Fibroblast of the conjunctiva (primary cell): ENCODE data around the gene ACADSB.

Source experiments
- DNase-seq: peaks from one replicate; pipeline ENCODE4 v3.0.0-alpha.2; 2010; ENCODE audit warnings: low read depth

Gene ACADSB

DNA sequence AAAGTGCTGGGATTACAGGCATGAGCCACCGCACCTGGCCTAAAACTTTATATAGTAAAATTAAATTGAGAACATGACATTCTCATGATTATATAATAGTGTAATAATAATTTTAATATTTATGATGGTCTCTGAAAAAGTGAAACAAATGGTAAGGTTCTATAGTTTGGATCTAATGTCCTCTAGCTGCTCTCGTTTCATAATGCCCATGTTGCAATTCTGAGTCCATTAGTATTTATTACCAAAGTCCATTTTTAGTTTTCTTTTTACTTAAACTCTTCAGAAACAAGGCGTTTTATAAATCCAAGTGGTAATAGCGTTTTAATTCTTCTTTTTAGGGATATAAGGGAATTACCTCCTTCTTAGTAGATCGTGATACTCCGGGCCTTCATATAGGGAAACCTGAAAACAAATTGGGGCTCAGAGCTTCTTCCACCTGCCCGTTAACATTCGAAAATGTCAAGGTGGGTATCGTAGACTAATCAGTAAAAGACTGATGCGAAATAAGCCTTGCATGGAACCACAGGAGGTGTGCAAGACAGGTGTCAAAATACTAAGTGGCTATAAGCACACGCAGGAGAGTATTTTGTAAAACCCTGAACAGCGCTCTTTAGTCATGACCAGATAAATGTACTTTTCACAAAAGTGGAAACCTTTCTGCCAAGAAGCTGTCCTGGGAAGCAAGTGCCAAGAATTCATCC is 34.1 kb downstream of the ACADSB start:
- no peak for DNase-seq

DNA sequence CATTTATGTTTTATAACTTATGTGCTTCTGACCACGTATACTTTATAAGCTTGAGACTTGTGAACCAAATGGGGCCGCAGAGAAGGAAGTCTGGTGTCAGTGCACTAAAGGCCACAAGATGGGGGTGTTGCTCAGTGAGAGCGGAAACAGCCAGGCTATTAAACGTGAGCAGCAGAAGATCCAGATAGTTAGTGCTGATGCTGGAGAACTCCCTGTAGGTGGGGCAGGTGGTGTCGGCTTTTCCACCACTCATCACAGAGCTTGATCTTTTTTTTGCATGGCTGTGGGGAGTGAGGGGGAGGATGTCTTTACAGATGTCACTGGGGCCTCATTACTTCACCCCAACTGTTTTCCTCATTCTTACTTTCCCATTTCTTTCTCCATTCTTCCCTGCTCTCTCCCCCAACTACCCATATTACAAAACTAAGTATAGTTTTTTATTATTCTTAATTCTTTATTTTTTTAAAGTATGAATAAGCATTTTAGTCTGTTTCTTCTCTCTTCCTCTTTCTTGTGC is 34.7 kb downstream of the ACADSB start:
- DNase-seq: peak; percentile 40

DNA sequence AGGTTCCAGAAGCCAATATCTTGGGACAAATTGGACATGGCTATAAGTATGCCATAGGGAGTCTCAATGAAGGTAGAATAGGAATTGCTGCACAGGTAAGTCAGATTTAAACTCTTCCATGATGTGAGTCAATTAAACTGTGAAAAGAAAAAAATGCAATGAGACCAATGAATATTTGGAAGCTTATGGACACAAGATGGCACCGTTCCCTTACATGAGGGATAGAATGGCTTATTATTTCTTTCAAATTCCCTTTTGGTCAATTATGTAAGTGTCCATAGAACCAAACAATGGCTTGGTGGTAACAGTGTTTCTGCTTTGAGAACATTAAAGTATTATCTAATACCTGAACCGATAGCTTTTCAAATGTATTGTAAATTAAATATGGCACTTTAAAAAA is 35.6 kb downstream of the ACADSB start:
- DNase-seq: no peak

DNA sequence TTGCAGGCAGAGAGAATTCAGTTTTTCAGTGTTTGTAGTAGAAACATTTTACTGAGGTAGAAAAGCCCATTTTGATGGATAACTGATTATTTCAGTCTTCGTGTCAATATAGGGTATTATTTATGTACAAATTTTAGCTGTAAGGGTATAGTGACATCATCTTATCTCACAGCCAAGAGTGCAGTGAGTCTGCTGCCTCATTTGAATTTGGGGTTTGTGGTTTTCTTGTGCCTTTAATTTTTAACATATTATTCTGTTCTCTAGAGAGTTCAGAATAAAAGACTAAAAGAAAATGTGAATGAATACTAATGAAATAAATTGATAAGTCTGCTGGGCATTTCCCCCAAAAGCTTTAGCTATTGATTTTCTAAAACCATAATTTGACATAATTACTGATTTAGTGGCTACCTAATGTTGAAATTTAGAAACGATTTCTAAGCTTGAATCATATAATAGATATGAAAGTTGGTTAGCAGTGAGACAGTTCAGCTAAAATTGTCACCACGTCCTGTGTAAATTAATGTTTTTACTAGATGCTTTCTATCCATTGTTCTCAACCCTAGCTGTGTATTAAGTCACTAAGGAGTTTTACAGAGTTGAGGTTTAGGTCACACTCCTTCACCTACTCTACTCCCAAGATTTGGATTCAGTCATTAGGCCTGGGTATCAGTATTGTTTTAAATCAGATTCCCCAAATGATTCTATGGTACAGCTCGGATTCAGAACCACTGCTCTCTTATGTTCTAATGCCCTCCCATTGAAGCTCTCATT is 37.3 kb downstream of the ACADSB start:
- no peak for DNase-seq

DNA sequence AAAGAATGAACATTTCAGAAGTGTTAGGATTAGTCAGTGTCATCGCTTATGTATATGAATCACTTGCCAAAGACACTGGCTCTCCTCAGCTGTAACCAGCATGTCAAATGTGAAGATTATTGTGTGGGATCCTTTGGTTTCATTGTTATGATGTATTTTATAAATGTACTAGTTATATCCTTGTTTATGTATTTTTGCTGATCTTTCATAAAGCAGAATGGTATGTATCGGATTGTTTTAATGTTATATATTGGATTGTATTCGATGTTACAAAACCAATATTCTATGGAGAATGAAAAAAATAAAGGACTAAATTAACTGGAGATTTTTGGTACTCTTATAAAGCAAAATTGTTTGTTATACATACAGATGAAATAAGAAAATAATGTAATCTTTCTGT is 49.2 kb downstream of the ACADSB start:
- no peak for DNase-seq

DNA sequence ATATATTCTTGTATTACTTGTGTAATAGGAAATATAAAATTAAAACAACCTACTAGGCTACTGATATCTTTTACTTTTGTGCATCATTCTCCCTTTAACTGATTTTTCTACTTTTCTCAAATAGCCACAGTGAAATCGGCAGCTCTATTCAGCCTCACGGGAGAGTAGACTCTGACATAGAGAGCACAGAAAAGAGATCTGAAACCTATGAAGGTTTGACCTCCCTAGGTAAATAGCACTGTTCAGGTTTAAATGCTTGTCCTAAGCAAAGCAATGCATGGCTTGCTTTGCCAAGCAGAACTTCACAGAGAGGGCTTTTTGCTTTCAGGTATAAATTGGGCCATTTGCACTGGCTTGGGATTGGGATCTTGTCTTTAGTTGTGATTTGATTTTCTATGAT is 53.1 kb downstream of the ACADSB start:
- no peak for DNase-seq

DNA sequence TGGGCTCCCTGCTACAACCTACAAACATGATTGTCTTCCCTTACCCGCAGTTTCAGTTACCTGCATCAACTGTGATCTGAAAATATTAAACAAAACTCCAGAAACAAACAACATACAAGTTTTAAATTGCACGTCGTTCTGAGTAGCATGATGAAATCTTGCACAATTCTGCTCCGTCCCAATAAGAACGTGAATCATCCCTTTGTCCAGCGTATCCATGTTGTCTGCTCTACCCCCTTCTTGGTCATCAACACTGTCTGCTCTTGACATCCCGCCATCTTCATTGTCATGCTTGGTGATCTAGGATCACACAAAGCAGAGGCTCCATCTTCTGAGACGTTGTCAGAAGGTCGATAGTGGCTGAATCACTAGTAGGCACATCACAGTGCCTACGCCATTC is 53.9 kb downstream of the ACADSB start:
- no peak for DNase-seq

DNA sequence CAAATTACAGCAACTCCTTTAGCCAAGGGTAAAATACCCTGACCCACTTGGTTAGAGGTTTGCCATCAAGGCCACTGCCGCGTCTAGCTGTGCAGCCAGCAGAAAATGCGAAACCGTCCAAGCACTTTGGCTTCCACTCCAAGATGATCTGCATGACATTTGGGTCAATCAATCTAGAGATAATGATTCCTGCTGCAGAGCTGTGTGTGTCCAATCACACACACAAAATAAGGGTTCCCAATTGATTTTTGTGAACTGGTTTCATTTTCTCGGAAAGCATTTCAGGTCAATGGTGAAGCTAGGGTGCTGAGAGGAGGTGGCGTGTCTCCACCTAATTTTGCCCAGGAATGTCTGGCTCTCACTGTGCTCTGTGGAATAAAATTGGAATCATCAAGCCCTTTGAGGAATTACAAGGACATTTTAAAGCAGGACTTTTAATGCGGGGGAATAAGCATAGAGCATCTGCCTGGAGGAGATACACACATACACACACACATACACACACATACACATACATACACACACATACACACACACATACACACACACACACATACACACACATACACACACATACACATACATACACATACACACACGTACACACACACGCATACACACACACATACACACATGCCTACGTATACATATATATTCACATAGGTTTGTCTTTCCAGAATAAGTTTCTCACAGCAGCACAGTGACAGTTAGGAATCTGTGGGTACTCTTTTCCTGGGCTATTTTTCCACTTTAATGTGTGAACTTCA is 59.5 kb downstream of the ACADSB start:
- DNase-seq: no peak

DNA sequence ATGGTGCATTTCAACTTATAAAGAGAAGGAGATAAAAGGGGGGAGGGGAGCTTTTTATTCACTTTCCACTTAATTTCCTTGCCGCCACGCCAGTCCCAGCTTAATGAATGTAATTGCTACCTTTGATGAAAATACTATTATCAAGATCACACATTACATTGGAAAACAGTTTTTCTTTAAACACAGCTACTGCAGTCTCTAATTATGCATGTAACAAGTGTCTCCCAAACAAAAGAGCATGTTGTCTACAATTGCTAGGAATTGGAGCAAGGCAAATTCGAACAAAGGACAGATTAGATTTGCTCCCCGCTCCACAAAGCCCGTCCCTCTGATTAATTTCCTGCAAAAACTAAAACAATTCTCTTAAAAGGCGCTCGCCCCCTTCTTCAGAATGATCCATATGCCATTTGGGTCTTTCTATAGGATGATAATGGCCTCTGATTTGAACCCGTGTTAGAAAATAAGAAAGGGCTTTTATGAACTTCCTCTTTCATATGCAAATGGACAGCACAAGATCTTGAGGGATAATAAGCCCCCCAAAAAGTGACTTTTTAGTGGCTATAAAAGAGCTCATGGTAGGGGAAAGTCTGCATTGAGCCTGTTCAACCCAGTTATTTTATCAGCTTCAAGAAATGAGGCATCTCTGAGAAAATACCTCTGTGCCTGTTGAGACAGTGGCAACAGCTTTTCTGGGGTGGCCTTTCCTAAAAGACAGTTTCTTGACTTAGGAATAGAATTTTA is 60.6 kb downstream of the ACADSB start:
- no peak for DNase-seq

DNA sequence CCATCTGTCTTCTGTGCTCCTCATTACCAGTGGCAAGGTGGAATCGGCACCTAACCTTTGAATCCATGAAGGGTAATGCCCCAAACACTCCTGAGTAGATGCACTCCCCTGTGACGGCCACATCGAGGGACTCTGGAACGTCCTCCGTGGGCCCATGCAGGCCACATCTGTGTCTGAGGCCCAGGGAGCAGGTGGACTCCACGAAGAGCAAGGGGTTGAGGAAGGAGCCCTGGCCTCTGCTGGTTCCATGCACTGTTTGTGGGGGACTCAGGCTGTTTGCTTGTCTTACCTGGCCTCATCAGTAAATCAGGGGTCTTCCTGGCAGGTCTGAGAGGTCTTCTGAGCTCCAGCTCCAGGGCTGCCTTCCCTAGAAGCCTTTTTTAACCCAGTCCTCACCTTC is 64.4 kb downstream of the ACADSB start:
- DNase-seq: no peak

DNA sequence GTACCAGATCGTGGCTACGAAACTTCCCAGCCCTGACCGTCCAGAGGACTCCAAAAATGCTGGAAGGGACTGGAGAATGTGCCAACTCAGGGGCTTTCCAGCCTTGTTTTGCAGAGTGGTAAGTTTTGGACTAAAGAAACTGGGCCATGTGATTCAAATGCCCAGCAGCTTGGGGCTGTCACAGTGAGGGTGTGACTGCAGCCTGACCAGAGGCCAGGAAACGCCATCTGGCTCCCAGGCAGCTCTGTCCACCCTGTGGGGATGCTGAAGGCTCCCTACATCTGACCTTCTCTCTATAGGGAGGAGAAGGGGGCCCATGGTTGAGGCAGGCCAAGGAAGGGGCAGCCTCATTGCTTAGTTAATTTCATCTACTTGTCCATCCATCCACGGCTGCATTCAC is 65.4 kb downstream of the ACADSB start:
- DNase-seq: no peak

DNA sequence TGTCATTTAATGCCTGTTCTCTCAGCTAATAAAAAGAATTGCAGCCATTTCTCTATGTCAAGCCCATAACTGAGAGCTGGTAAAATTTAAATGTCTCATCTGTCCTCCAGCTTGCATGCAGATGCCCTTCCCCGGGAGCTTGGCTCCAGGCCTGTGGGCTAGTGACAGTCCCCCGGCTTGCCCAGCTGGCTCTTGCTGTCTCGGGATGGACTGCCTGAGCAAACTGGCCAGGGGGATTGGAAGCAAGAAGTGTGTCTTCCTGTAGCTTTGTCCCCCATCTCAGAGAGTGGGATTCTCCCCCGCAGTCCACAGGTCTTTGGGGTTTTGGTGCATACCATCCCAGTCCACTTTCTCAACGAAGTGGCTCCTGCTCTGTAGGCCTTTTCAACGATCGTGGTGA is 73.1 kb downstream of the ACADSB start:
- DNase-seq: no peak

DNA sequence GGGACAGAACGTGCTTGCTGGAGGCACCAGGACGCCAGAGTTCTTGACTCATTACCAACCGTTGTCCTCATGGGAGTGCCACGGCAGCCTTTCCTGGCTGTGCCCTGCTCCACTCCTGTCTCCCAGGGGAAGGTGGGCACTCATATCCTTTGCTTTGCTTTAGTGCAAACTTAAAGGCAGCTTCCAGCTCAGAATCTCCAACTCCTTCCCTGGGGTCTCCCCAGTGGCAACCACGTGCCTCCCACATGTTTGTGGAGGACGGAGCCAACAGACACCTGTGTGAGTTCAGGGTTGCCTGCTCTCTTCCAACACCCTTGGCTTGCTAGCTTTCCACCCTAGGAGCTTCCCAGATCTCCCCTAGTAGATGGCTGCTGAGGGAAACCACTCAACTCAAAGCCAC is 75.0 kb downstream of the ACADSB start:
- no peak for DNase-seq

DNA sequence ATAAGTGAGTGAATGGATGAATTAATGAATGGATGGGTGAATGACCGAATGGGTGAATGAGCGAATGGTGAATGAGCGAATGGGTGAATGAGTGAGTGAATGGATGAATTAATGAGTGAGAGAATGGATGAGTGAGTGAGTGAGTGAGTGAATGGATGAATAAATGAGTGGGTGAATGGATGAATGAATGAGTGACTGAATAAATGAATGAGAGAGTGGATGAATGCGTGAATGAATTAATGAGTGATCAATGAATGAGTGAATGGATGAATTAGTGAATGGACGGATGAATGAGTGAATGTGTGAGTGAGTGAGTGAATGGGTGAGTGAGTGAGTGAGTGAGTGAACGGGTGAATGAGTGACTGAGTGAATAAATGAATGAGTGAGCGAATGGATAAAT is 77.5 kb downstream of the ACADSB start:
- no peak for DNase-seq

DNA sequence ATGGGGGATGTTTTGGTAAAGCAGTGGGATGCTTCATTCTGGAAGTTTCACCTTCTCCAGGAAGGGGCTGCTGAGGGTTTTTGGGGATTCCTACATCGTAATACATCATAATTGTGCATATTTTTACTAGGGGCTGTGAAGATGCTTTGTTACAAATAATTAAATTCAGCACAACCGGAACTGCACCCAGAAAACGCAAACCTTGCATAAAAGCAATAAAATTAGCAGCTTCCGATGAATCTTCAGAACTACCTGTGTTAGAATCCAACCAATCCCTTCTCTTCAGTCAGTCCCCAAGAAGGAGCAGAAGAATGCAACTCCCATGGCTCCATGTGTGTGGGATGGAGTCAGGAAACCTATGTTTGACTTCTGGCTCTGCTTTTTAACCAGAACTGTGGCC is 78.5 kb downstream of the ACADSB start:
- DNase-seq: no peak

DNA sequence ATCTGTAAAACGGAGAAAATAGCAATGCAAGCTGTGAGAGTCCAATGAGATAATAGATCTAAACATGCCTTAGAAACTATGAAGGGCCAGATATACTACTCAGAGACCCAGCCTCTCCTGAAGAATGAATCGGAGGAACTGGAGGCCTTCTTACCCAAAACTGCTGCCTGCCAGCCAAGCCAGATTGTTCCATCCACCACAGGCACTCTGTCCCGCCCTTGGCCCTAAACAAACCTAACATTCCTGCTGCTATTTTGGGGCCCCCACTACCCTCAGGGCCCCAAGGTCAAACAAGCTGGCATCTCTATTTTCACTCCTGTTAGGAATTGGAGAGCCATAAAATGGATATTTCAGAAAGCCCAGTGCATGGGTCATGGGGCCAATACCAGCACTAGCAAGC is 79.0 kb downstream of the ACADSB start:
- no peak for DNase-seq

DNA sequence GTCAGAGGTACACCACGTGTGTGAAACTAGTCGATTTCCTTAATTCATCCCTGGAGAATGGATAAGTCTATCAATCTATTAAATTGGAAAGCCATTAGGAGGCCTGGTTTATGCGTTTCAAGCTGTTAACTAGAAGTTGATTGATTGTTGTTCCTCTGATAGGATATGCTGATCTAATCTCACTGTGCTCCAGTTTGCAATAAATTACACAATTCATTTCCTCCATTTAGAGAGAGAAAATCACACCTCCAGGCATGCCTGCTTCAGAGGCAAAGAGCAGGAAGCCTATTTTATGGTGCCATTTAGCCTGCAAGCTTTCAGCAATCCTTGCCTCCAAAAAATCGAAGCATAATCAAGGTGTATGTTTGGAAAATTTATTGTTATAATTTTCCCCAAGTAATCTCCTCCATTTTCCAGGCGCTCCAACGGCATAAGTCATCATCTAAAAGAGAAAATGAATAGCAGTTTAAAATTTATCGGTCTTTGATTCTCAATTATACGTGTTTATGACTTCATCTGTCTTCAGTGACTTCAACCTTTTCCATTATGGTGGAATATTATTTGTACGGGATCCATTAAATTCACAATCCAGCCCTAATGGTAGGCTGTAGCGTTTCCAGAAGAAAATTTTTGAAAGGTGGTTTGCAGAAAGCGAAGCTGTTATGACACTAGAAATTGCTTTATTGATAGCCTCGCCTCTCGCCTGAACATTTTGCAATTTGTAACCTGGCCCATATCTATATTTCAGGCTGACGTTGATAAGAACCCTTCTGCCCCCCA is 84.0 kb downstream of the ACADSB start:
- DNase-seq: no peak

DNA sequence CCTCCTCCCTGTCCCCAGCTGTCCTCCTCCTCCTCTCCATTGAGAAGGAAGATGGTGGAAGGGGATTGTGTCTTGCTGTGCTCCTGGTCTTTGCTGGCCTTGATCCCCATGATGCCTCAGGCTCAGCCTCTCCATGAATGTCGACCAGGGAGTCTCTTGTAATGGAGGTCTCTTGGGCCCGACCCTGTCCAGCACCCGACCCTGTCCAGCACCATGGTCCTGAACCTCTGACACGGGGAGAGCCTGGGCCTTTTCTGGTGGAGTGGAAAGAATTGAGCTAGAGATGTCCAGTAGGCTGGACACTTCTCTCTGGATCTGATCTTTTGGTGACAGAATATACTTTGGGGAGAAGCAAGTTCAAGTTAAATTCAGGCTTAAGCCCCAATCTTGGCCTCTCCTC is 84.7 kb downstream of the ACADSB start:
- DNase-seq: no peak

DNA sequence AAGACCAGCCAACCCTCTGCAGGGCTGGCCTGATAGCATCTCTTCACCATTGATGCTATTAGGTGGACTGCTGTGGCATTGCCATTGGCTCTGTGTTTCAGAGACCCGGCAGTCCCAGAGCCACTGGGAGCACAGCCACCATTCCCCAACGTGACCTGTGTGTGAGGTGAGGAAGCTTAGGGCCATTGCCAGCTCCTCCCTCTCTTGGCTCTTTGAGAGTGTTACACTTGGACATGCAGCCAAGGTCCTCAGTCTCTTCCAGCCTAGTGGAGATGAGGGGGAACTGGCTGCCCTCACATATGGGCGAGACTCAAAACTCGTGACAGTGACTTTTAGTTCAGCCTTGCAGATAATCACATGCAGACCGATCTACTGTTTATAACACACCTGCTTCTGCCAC is 87.6 kb downstream of the ACADSB start:
- no peak for DNase-seq

DNA sequence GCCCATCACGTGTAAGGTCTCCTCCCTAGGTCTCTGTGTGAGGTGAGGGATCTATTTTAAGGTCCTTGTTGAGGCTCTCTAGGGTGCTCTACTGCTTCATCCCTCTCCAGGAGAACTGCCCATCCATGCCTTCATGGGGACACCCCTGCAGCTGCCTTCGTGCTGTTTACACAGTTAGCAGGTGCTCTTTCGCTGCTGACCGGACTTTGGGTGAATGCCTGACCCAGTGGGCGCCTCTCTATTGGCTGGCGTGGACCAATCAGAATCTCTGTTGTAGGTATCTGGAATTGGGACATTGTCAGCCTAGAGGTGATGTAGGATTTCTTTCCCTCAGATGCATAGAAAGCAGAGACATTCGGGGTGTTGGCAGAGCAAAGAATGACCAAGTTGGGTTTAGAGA is 88.2 kb downstream of the ACADSB start:
- DNase-seq: no peak

DNA sequence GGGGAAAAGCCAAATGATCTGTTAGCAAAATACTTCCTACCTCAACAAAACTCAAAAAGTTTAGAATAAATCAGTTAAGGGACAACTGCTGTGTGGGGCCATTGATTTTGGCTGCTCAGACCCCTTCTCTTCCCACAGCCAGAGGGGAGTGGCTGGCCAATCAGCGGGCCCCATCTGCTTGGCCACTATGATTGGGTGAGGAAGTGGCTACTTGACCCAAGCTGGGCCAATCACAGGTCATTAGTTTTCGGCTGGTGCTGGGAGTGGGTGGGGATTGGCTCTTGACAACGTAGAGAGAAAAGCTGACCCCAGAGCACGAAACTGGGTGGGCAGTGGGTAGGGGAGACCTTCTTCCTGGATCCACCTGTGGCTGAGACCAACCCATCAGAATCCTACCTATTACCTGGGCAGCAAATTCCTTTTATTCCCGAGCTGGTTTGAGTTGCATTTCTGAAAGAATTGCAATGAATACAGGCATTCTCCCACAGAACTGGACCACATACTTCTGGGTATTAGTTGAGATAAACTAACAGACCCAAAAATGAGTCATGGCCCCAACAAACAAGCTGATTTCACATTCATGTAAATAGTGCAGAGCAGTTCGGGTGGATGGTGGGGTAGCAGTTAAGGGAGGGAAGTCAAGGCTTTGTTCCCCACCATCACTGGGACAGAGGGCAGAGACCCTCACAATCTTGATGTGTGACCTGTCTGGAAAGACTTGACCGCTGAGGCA is 91.4 kb downstream of the ACADSB start:
- no peak for DNase-seq
